Nephron (organoid): ENCODE results near the gene EBF4.
A peak's percentile ranks its signal among the peaks of the same experiment; 100 is the strongest.

Source experiments
- H3K27ac Mint-ChIP-seq, 3 experiments: 2 replicates each; pipeline ENCODE4 v1.8.0; 2020; ENCODE audit warnings: mixed read lengths in 3 of 3, mild to moderate bottlenecking in 2 of 3, moderate library complexity in 1 of 3
- H3K27me3 Mint-ChIP-seq: 2 replicates; pipeline ENCODE4 v1.8.0; 2021; ENCODE audit warnings: low read depth, mild to moderate bottlenecking, moderate library complexity, mixed read lengths
- H3K36me3 Mint-ChIP-seq: 2 replicates; pipeline ENCODE4 v1.8.0; 2020; ENCODE audit warnings: low read depth, mixed read lengths
- H3K4me1 Mint-ChIP-seq: 2 replicates; pipeline ENCODE4 v1.8.0; 2020; ENCODE audit warnings: mixed read lengths
- H3K4me3 Mint-ChIP-seq, 3 experiments: 2 replicates each; pipeline ENCODE4 v1.8.0; 2020; ENCODE audit warnings: mild to moderate bottlenecking in 3 of 3, mixed read lengths in 3 of 3, moderate library complexity in 2 of 3
- H3K9me3 Mint-ChIP-seq: 2 replicates; pipeline ENCODE4 v1.8.0; 2020; ENCODE audit warnings: mixed read lengths
- CTCF ChIP-seq, 3 experiments: fragments of 200-600 bp; sonication (generic); IDR thresholded peaks; one replicate each; pipeline ENCODE4 v1.5.0; 2021; ENCODE audit warnings: antibody characterized with exemption in 3 of 3; ENCODE audit not compliant: unreplicated experiment in 3 of 3

The EBF4 gene

GRCh38 chr20:2805689-2806350 is 113.2 kb downstream of the EBF4 start:
- Mint-ChIP-seq H3K27me3 (peaks cover 62% of the 10 kb centered on the region), H3K4me3 (peak overlapping the region; percentile 0 to 9 (median 8)), H3K9me3 (peaks cover 5% of the 10 kb centered on the region), H3K4me1 (peaks cover 22% of the 10 kb centered on the region), H3K27ac (peak overlapping the region; percentile 69 to 95 (median 77)), H3K36me3 (peaks cover under 1% of the 10 kb centered on the region)
- TF ChIP-seq CTCF (IDR thresholded peaks at IDR 0.05; ENCODE audit: unreplicated experiment in 3 of 3) = no peak

- peak overlapping the region; percentile 69 to 95 (median 77) for H3K27ac Mint-ChIP-seq
- peaks cover 10% of the 10 kb centered on the region for H3K9me3 Mint-ChIP-seq
- H3K27me3 Mint-ChIP-seq = peaks cover 61% of the 10 kb centered on the region
- H3K4me3 Mint-ChIP-seq = peak overlapping the region; percentile 0 to 9 (median 8)
- peaks cover 17% of the 10 kb centered on the region for H3K4me1 Mint-ChIP-seq
- TF ChIP-seq CTCF (IDR thresholded peaks at IDR 0.05; ENCODE audit: unreplicated experiment in 3 of 3) = no peak
- H3K36me3 Mint-ChIP-seq = peaks cover 5% of the 10 kb centered on the region
These were observed 113.7 kb downstream of the EBF4 start for GRCh38 chr20:2806351-2806701.

GRCh38 chr20:2807019-2807418 is 114.4 kb downstream of the EBF4 start:
- Mint-ChIP-seq H3K27me3 (peaks cover 56% of the 10 kb centered on the region), H3K36me3 (peaks cover 7% of the 10 kb centered on the region), H3K9me3 (peaks cover 16% of the 10 kb centered on the region), H3K4me3 (peak overlapping the region in 1 of 3 experiments; percentile 11), H3K4me1 (peaks cover 14% of the 10 kb centered on the region), H3K27ac (peak overlapping the region in 2 of 3 experiments; percentile 35 to 87)
- TF ChIP-seq CTCF (IDR thresholded peaks at IDR 0.05; ENCODE audit: unreplicated experiment in 3 of 3) = no peak

DNA sequence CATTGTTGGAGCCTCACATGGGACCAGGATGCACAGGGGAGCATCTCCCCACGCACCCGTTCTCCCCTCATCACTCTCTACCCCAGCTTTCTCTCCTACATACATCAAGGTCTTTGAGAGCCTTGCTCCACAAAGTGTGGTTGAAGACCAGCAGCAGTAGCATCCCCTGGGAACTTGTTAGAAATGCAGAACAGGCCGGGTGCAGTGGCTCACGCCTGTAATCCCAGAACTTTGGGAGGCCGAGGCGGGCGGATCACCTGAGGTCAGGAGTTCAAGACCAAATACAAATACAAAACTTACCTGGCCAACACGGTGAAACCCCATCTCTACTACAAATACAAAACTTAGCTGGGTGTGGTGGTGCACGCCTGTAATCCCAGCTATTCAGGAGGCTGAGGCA is 115.3 kb downstream of the EBF4 start:
- Mint-ChIP-seq H3K4me1 (peaks cover 14% of the 10 kb centered on the region), H3K9me3 (peaks cover 22% of the 10 kb centered on the region), H3K4me3 (peak overlapping the region in 1 of 3 experiments; percentile 46), H3K27me3 (peaks cover 50% of the 10 kb centered on the region), H3K36me3 (peaks cover 14% of the 10 kb centered on the region), H3K27ac (peak overlapping the region; percentile 35 to 87 (median 47))

- no peak for TF ChIP-seq CTCF (IDR thresholded peaks at IDR 0.05; ENCODE audit: unreplicated experiment in 3 of 3)
- H3K4me1 Mint-ChIP-seq = peaks cover 29% of the 10 kb centered on the region
- H3K9me3 Mint-ChIP-seq = peaks cover 35% of the 10 kb centered on the region
- peaks cover 14% of the 10 kb centered on the region for H3K36me3 Mint-ChIP-seq
- no peak overlapping the region for H3K4me3 Mint-ChIP-seq
- peaks cover 47% of the 10 kb centered on the region for H3K27me3 Mint-ChIP-seq
- H3K27ac Mint-ChIP-seq = peak overlapping the region in 1 of 3 experiments; percentile 58
These were observed 117.1 kb downstream of the EBF4 start for GRCh38 chr20:2809690-2810089.
